ENCODE data around the gene HECW1. TPM values are rescaled to one million over a fixed set of nuclear protein-coding genes. Genes with fewer than 3 reads are reported as not detected.
"Not testable (repeated sequence)": the region's sequence is repeated elsewhere in the genome, so short reads cannot be mapped to it uniquely, and the experiment has no call there.

HECW1 gene
- total RNA-seq, 4 donors from 2014 or later, result 0.83 to 3.9 (median 2.7) TPM; not detected in 1

DNA sequence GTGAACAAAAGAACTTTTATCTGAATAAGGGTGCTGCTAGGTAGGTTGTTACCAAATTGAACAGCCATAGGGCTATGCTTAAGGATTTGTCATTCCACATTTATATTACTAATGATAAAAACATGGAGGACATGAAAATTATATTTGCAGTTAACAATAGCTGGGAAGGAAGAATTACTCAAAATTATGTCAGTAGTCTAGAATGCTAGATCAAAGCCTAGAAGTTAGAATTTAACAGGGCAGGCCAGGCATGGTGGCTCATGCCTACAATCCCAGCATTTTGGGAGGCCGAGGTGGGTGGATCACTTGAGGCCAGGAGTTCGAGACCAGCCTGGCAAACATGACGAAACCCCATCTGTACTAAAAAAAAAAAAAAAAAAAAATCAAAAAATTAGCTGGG is 479.9 kb downstream of the HECW1 start:
- Histone ChIP-seq H3K27ac (peak overlapping the region in 1 of 4 donors; percentile 31), H3K4me3 (no peak overlapping the region), H3K9me3 (no peaks in the 10 kb centered on the region), H3K4me1 (peaks cover 0 to 37% (median 14%) of the 10 kb centered on the region in 4 donors), H3K36me3 (peaks cover 0 to 6% (median 0%) of the 10 kb centered on the region in 3 donors), H3K27me3 (no peaks in the 10 kb centered on the region)
- DNase-seq, result no peak
- TF ChIP-seq, protein P1, sequence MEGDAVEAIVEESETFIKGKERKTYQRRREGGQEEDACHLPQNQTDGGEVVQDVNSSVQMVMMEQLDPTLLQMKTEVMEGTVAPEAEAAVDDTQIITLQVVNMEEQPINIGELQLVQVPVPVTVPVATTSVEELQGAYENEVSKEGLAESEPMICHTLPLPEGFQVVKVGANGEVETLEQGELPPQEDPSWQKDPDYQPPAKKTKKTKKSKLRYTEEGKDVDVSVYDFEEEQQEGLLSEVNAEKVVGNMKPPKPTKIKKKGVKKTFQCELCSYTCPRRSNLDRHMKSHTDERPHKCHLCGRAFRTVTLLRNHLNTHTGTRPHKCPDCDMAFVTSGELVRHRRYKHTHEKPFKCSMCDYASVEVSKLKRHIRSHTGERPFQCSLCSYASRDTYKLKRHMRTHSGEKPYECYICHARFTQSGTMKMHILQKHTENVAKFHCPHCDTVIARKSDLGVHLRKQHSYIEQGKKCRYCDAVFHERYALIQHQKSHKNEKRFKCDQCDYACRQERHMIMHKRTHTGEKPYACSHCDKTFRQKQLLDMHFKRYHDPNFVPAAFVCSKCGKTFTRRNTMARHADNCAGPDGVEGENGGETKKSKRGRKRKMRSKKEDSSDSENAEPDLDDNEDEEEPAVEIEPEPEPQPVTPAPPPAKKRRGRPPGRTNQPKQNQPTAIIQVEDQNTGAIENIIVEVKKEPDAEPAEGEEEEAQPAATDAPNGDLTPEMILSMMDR (IDR thresholded peaks at IDR 0.05), result no peak
- TF ChIP-seq POLR2A (IDR thresholded peaks at IDR 0.05), result no peak

DNA sequence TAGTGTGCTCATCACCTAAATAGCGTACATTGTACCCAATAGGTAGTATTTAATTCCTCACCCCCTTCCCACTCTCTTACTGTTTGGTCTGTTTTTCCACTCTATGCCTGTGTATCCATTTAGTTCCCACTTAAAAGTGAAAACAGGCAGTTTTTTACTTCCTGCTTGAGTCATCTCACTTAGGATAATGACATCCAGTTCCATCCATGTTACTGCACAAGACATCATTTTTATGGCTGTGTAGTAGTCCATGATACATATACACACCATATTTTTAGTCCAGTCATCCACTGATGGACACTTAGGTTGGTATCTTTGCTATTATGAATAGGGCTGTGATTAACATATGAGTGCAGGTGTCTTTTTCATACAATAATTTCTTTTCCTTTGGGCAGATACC is 480.6 kb downstream of the HECW1 start:
- Histone ChIP-seq H3K4me1 (peaks cover 0 to 36% (median 11%) of the 10 kb centered on the region in 4 donors), H3K4me3 (no peak overlapping the region), H3K9me3 (no peaks in the 10 kb centered on the region), H3K27ac (no peak overlapping the region), H3K36me3 (peaks cover 0 to 13% (median 0%) of the 10 kb centered on the region in 3 donors), H3K27me3 (no peaks in the 10 kb centered on the region)
- no peak for DNase-seq
- TF ChIP-seq, protein P1 (IDR thresholded peaks at IDR 0.05), result no peak
- TF ChIP-seq POLR2A (IDR thresholded peaks at IDR 0.05), result no peak

DNA sequence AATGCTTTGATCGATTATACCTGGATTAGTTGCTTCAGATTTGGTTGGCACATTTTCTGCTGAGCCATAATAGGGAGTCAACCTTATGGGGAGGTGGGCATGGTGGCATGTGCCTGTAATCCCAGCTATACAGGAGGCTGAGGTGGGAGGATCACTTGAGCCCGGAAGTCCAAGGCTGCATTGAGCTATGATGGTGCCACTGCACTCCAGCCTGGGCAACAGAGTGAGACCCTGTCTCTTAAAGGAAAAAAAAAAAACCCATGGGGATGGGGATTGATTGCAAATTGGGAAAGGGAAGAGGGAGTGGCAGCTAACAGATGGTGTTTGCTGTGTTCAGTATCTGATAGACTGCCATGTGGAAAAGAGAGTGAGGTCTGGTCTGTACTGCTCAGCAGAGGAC is 481.6 kb downstream of the HECW1 start:
- TF ChIP-seq POLR2A (IDR thresholded peaks at IDR 0.05), result no peak
- TF ChIP-seq, protein P1 (IDR thresholded peaks at IDR 0.05), result no peak
- Histone ChIP-seq H3K27me3 (no peaks in the 10 kb centered on the region), H3K4me3 (no peak overlapping the region), H3K36me3 (peaks cover 0 to 19% (median 0%) of the 10 kb centered on the region in 3 donors), H3K27ac (peak overlapping the region in 1 of 4 donors; percentile 34), H3K9me3 (no peaks in the 10 kb centered on the region), H3K4me1 (peaks cover 0 to 26% (median 7%) of the 10 kb centered on the region in 4 donors)
- no peak for DNase-seq

DNA sequence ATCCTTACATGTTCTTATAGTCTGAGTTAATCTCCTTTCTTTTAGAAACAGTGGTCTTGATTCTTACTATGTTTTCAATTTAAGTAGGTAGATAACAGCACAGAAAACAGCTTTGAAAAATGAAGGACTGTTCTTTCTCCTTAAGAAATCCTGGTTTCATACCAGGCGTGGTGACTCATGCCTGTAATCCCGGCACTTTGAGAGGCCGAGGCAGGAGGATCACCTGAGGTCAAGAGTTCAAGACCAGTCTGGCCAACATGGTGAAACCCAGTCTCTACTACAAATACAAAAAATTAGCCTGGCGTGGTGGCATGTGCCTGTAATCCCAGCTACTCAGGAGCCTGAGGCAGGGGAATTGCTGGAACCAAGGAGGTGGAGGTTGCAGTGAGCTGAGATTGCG is 484.0 kb downstream of the HECW1 start:
- H3K4me3 ChIP-seq, DNase-seq, H3K27me3 ChIP-seq, H3K27ac ChIP-seq, H3K9me3 ChIP-seq: not testable (repeated sequence)
- Histone ChIP-seq H3K36me3 (peaks cover 0 to 24% (median 0%) of the 10 kb centered on the region in 3 donors), H3K4me1 (peaks cover 0 to 12% (median under 1%) of the 10 kb centered on the region in 4 donors)

DNA sequence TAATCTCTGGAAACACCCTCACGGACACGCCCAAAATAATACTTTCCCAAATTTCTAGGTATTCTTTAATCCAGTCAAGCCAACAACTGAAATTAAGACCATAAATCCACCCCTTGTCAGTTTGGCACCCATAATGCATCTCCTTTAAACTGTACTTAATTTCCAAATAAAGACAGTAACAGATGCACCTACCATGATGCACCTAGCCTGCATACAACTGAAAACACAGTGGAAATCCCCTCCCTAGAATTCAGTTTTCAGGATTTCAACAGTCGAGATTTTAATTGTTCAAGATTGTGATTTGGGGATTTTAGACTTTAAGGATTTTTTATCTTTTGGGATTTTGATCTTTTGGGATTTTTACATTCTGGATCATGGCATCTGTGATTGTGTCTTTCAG is 487.6 kb downstream of the HECW1 start:
- TF ChIP-seq, protein P1 (IDR thresholded peaks at IDR 0.05), result no peak
- TF ChIP-seq POLR2A (IDR thresholded peaks at IDR 0.05), result no peak
- no peak overlapping the region for H3K27ac ChIP-seq
- H3K4me3 ChIP-seq, result no peak overlapping the region
- H3K27me3 ChIP-seq, result no peaks in the 10 kb centered on the region
- peaks cover 0 to 24% (median 0%) of the 10 kb centered on the region in 3 donors for H3K36me3 ChIP-seq
- peaks cover 0 to 4% (median 0%) of the 10 kb centered on the region in 4 donors for H3K4me1 ChIP-seq
- H3K9me3 ChIP-seq, result no peaks in the 10 kb centered on the region
- DNase-seq, result no peak

DNA sequence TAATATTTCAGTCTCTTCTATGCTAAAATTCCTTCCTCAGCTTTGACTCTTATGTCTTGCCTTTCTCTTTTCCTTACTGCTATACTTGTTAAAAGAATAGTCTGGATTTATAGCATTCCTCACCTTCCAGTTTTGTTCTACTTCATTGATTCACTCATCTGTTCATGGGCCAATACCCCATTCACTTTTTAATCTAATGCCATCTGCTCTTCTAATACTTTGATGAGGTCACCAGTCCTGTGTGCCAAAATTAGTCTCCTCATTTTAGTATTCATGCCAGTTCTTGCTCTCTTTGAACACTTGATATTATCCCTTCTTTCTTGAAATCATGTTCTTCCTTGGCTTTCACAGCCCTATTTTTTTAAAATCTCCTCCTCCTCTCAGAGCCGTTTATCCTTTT is 489.8 kb downstream of the HECW1 start:
- TF ChIP-seq, protein P1 (IDR thresholded peaks at IDR 0.05), result no peak
- TF ChIP-seq POLR2A (IDR thresholded peaks at IDR 0.05), result no peak
- no peak for DNase-seq
- Histone ChIP-seq H3K27ac (no peak overlapping the region), H3K4me3 (no peak overlapping the region), H3K4me1 (no peaks in the 10 kb centered on the region), H3K27me3 (no peaks in the 10 kb centered on the region), H3K36me3 (peaks cover 0 to 19% (median 0%) of the 10 kb centered on the region in 3 donors), H3K9me3 (no peaks in the 10 kb centered on the region)
